ENCODE results near the gene CACNB4.
"Not testable (repeated sequence)": the region's sequence is repeated elsewhere in the genome, so short reads cannot be mapped to it uniquely, and the experiment has no call there.

CACNB4 gene

DNA sequence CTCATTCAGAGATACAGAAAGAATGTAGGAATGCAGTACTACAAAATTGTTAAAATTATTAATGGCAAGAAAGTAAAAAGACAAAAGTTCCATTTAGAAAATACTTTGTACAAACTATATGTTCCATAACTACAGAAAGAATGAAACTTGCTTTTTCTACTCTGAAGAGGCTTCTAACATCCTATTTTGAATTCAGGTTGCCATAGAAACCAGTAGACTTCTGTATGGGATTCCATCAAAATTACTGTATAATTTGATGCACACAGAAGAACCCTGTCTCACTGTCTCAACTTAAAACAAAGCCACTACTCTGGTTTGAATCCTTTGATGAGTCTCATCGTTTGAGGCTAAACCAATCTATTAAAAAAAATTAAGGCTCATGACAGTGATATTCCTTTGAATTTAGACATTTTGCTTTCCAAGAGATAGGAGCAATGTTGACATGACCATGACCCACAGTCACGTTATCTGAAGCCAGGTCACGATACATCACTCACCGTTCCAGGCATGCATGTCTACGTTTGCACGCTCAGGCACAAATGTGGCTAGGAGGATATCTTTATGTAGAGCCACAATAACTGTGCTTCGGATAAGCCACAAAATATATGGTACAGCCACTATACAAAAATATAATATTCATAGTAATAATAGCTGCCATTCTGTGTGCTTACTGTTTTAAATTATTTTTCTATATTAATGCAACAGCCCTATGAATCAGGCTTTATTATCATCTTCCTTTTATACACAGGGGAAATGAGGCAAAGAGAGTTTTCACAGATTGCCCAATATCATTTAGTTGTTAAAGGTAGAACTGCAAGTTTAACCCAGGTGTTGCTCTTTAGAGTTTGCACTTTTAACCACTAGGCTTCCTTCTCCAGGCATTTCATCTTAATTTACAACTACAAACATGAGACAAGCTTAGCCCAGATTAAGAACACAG is 82.4 kb downstream of the CACNB4 start:
- FAIRE-seq = no peak

DNA sequence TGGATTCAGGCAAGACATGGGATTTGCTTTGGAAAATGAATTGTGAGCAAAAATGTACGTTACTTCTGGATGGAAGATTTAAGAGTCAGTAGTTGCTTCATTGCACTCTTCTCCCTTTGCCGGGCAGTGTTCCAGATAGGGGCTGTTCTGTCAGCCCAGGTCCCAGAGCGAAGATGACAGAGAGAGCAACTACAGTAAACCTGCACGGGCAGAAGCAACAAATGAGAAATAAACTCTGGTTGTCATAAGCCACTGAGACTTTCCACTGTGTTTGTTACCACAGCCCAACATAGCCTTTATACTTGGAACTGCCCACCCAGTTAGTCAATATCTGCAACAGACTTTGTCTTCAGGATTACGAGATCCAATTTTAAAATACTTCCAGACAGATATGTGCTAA is 83.3 kb downstream of the CACNB4 start:
- no peak for FAIRE-seq

DNA sequence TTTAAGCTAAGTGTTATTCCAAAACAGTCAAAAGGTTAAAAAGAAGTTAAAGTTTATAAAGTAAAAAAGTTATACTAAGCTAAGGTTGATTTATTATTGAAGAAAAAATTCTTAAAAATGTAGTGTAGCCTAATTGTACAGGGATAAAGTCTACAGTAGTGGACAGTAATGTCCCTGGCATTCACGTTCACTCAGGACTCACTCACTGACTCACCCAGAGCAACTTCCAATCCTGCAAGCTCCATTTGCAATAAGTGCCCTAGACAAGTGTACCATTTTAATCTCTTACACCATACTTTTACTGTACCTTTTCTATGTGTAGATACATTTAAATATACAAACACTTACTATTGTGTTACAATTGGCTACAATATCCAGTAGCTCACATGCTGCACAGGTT is 86.1 kb downstream of the CACNB4 start:
- no peak for FAIRE-seq

DNA sequence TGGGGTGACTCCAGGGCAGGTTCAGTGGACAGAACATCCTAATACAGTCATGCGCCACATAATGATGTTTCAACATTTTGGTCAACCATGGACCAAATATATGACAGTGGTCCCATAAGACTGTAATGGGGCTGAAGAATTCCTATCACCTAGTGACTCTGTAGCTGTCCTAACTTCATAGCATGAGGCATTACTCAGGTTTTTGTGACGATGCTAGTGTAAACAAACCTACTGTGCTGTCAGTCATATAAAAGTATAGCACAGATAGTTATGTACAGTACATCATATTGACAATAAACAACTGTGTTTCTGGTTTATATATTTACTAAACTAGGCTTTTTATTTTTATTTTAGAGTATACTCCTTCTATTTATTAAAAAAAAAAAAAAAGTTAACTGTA is 87.1 kb downstream of the CACNB4 start:
- FAIRE-seq = no peak

DNA sequence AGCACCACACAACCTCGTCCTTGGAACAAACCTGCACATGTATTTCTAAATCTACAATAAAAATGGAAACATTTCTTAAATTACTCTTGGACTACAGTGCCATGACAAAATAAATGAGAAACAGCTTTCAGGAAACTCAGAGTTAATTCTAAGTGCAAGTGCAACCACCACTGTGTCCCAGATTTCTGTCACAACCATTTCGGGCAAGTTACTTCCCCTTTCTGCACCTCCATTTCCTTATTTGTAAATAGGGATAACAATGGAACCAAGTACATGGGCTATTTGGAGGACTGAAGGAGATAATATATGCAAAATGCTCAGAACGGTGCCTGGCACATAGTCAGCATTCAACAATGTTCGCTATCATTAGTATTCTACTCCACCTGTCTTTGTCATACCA is 93.2 kb downstream of the CACNB4 start:
- FAIRE-seq = no peak

DNA sequence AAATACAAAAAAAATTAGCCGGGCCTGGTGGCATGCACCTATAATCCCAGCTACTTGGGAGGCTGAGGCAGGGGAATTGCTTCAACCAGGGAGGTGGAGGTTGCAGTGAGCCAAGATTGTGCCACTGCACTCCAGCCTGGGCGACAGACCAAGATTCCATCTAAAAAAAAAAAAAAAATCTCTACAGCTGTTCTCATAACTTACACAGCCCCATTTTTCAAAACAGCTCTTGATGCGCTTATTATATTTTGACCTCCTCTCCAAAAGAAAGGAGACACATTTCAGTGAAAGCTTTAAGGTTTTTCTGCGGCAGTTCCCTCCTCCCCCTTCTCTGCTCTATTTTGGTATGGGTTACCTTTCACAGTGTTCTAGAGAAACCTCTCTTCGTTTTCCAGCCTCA is 95.6 kb downstream of the CACNB4 start:
- FAIRE-seq = not testable (repeated sequence)

DNA sequence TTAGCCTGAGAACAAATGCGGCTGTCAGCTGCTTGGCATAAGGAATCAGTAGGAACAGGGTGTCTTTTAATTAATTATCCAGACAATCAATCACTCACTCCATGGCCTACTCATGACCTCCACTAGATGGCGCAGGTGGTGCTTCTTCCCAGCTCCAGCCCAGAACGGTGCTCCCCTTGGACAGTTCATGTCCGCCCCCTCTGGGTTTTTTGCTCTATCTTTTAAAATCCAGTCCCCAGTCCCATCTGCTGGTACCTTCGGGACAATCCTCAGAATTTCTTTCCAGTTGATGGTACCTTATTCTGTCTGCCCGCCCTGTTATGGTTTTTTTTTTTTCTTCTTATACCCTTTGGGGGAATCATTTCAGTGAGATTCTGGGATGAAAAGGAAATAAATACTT is 99.8 kb downstream of the CACNB4 start:
- no peak for FAIRE-seq

DNA sequence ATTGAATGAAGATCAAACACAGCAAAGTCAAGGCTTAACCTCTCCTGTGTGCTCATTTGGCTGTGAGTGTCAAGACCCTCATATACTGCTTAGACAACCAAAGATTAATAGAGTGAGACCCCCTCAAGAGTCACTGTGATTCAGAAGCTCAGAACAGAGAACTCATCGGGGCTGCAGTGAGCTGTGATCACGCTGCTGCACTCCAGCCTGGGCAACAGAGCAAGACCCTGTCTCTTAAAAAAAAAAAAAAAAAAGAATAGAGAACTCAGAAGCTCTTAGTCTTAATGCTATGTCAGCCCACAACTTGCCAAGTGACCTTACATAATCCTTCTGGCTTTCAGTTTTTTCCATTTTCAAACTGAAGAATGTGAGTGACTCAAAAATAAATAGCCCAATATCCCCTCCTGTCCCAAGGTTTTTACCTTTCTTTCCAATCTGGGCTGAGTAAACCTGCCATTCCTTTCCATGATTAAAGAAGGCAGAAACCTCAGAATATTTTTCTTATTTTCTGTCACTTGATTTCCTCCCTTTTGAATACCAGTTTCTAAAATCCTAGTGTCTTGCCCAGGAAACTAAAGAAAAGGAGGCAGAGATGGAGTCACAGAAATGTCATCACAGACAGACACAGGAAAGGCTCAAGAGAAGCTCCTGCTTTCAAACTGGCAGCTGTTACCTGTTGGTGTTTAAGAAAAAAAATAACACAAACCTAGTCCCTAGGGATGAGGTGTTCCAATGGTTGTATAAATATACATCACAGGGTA is 102.4 kb downstream of the CACNB4 start:
- FAIRE-seq = no peak

DNA sequence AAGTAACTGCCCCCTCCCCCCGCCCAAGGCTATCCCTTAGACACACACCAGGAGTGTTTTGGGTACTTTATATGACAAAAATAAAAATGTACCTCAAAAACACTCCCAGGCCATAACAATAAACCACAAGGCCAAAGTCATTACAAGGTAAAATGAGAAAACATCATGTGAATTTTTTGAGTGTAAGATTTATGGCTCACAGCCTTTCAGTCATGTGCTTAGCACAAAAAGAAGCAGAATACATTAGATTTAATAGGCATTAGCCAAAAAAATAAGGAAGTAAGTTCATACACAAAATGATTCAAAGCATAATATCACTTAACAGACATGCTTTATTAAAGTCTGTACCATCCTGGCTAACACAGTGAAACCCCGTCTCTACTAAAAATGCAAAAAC is 103.7 kb downstream of the CACNB4 start:
- FAIRE-seq = no peak

DNA sequence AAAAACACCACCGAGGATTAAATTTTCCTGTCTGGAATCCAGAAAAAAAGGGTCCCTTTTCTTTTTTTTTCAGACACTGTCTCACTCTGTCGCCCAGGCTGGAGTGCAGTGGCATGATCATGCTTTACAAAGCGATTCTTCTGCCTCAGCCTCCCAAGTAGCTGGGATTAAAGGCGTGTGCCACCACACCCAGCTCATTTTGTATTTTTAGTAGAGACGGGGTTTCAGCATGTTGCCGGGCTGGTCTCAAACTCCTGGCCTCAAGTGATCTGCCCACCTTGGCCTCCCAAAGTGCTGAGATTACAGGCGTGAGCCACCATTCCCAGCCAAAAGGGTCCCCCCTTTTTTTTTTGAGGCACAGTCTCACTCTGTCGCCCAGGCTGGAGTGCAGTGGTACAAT is 104.7 kb downstream of the CACNB4 start:
- FAIRE-seq = not testable (repeated sequence)

DNA sequence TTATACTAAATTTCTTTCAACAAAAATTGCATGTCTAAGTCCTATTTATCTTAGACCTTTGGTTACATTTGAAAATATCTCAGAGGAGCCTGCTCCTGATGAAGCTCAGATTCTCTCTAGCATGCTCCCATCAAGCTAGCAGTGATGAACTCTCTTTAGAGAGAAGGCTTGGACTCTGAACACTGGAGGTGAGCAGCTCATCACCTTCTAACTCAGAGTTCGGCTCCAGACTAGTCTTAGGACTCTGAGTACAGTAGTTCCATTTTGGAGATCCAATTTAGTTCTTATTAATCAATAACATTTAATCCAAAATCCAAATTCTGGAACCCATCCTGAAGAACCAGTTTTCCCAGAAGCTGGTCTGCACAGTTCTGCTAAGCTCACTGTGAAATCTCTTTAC is 107.8 kb downstream of the CACNB4 start:
- FAIRE-seq = no peak

DNA sequence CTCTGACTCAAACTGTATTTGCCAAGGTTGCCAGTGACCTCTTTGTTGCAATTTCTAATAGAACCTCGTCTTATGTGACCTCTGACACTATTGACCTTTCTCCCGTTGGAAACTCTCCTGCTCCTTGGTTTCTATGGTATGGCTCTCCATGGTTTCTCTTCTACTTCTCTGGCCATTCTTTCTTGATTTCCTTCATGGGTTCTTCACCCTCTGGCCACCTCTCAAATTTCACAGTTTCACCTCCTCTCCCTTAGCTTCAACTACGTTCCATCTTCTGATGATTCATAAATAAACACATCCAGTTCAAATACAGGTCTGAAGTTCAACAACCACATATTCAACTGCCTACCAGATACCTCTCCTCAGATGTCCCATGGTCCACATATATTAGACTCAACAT is 109.5 kb downstream of the CACNB4 start:
- no peak for FAIRE-seq

DNA sequence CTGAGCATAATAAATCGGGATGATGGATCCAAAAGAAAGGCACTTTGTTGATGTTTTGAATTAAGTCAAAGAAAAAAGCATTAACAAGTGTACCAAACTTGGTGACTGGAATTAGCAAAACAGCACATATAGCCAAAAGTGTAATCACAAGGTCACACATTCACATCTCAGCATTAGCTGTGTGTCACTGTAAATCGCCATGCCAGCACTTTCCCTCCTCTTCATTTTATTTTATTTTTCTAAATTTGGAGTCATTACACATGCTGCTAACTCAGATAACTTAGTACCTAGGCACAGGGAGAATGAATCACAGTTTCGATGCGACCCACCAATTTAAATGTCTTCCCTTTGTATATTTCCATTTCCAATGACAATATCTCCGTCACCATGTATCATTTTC is 111.4 kb downstream of the CACNB4 start:
- FAIRE-seq = no peak

DNA sequence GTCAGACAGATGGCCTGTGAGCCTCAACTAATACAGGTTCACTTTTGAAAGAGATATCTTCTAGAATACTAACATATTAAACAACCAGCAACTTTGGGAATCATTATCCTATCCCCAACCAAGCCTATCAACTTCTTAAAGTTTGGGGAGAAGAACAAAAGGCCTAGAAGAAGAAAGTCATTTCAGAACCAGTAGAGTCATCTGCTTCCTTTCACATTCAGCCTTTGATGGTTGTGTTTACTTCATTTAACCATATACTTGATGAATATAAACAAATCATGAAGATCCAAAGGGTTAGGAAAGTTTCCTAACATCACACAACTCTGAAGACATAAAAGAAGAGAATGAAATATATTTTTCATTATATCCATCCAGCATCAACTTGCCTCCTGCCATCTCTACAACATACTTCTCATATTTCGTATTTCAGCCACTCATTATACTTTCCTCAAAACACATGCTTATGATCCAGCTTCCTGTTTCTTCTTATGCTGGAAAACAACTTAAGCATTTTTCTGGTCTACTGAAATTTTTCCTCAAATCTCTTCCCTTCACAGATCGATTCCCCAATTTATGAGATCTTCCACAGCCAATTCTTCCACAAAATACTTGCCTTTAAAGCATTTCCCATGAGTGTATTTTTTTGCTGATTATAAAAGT is 114.3 kb downstream of the CACNB4 start:
- no peak for FAIRE-seq

DNA sequence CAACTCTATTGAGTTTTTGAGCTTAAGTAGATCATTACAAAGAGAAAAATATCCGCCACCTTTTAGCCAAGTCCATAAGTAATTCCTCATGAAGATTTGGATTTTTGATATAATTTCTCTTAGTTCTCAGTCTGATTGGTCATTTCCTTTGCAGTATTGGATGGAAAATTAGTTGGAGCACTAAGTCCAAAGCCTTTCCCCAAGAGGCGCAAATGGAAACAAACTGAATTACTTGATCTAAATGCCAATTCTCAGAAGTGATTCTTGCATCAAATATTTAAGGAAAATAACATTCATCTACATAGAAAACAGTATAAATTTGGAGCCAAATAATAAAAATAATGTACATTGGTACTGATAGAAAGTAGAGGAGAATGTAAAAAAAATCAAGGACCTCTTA is 115.6 kb downstream of the CACNB4 start:
- FAIRE-seq = no peak

DNA sequence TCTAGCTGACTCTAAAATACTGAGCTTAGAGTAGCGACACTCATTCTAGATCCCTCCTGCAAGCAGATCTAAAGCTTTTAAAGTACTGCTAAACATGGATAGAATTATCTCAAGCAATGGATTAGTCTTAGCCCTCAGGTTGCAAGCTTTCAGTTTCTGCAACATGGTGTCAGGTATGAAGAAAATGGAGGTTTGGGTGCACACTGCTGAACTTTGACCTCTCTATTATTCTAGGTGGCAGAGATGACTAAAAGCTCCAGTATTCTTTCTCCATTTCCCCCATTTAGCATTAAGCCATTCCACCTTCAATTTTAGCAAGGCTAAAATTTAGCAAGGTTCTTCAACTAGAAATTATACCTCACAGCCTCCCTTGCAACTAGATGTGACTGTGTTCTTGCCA is 117.0 kb downstream of the CACNB4 start:
- FAIRE-seq = no peak

DNA sequence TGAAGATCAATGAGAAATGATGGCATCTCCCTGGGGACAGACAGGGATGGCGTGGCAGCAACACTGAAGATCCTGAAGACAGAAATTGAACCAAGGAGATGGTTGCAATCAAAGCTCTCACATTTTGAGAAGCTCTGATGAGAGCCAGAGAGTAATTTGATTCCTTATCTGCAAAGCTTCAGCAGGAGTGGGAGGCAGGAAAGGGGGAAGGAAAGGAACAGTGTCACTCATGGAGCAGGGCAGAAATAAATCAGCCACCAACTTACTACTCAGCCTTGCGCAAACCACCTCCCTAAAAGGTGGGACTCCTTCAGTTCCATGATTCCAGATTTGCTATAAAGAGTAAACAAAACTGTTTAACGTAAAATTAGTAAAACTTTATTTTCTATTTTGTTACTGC is 119.2 kb downstream of the CACNB4 start:
- no peak for FAIRE-seq

DNA sequence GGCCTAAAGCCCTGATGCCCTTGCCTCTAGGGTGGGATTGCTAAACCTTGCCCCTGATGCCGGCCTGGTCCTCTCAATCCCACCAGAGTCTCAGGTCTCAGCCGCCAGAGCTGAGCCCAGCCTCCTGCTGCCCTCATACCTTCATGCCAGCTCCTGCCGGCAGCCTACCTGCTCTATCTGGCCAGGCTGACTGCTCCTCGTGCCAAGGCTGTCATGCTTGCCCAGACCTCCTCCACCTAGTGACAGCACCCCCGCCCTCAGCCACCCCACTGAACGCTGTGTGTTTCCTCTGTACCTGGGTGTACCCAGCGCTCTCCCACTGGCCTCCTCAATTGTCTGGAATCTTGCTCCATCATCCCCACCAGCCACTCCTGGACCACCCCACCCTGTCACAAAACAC is 120.1 kb downstream of the CACNB4 start:
- no peak for FAIRE-seq

DNA sequence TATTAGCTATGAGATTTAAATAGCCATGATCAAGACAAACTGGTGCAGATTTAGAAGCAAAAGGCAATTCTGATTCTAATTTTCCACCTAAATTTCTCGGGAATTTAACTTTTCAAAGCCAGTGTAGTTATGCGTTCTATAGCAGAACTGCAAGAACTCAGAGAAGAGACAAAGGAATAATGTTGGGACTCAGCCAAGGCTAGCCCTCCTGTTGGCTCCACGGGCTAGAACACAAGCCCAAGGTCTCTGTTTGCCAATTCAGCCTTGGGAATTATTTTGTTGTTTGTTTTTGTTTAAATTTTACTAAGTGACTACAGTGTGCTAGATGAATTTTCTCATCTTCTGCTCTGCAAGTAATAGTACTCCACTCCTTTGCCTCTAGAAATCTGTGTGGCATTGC is 121.2 kb downstream of the CACNB4 start:
- FAIRE-seq = no peak

DNA sequence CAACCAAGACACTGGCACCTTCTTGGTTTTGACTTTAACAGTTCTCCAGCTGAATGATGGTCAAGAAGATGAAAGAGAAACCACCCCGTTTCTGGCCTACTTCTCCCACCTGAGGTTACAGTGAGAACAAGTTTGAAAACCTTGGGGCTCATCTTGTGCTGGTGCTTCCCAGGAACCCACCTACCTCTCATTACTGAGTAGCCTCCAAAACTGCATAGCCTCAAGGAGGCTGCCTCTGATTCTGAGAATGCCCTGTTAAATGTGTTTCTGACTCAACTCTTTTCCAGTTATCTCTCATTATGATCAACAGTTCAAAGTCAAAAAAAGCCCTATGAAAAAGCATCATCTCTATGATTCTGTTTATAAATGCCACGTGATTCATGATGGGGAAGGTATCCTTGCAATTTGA is 121.9 kb downstream of the CACNB4 start:
- FAIRE-seq = no peak

DNA sequence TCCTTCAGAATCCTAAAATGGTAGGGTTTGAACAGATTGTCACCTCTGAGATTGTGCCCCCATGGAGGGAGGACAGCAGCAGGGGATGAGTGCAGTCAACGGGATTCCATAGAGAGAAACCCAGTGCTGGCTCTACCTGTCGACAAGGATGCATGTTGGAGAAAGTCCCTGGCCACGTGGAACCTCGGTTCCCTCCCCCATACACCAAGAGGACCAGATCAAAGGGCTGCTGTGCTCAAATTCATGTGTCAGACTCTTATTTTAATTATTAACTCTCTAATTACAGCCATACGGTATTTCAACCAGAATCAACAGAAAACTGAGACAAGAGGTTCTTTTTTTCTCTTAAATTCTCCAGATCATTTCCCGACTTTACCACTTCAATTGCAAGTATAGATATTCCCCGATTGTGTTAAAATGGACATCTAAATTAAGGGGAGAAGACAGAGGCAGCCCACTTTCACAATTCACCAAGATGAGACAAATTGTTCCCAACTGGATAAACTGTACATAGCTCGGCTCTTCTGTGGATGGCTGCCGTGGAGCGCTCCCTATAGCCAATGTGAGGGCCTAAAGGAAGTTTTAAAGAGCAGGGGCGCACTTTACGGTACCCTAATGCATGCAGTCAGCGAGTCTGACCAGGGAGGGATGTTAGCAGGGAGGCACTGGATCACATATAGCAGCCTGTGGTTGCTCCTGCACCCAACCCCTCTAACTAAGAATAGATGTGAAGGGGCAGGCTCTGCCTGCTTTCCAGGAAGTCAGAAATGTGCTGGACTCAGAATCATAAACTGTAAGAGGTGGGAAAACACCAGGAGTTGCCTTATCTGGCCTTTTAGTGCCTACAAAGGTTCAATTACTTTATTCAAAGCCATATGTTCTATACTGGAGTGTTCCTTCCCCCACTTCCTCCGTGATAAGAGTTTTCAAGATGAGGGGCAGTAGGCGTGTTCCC is 123.1 kb downstream of the CACNB4 start:
- no peak for FAIRE-seq

DNA sequence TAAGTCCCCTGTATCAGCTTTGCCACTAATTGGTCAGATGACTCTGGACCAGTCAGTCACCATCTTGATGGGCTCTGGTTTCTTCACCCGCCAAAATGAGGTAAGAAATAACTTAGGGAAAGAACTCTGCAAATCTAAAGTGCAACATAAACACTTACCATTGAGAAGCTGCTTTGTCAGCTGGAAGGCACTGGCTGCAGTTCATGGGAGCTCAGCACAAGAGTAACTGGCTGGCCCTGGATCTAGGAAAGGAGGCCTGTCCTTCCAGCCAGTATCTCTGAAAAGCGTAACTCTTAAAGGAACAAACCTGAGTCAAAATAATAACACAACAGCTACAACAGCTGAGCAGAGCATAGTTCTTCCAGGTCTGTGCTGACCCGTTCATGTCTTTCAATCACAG is 123.9 kb downstream of the CACNB4 start:
- no peak for FAIRE-seq

DNA sequence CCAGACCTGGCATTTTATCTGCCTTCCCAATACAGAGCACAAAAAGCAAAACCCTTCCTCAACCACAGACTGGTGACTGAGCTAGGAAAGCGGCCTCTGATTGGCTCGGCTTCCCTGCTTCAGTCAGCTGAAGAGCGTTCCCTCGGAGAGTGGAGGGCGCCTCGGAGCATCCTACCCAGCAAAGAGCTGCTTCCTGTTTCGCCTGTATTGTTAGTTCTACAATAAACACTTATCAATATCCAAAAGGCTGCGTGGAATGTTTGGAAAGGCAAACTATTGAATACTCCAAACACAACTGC is 125.0 kb downstream of the CACNB4 start:
- no peak for FAIRE-seq

All from islet of Langerhans (tissue), 1 donor.